HEK293T (cell line): Measurements from ENCODE around the gene SYNE3.

Experiments
- ARNT ChIP-seq: fragments of 450-650 bp; IDR thresholded peaks from 2 replicates; pipeline ENCODE4 v1.6.1; 2017; ENCODE audit warnings: mild to moderate bottlenecking
- BHLHE40 ChIP-seq: fragments of 450-650 bp; IDR thresholded peaks from 2 replicates; pipeline ENCODE4 v1.6.1; 2016; ENCODE audit warnings: mild to moderate bottlenecking, moderate library complexity, borderline replicate concordance
- CTBP1 ChIP-seq: fragments of 450-650 bp; IDR thresholded peaks from 2 replicates; pipeline ENCODE4 v1.6.1; 2016; ENCODE audit warnings: borderline replicate concordance
- ELF4 ChIP-seq: fragments of 450-650 bp; IDR thresholded peaks from 2 replicates; pipeline ENCODE4 v1.6.1; 2017; ENCODE audit warnings: antibody characterized with exemption
- FOXK2 ChIP-seq: fragments of 450-650 bp; IDR thresholded peaks from 2 replicates; pipeline ENCODE4 v1.6.1; 2016; ENCODE audit warnings: mild to moderate bottlenecking
- FOXM1 ChIP-seq: fragments of 450-650 bp; IDR thresholded peaks from 2 replicates; pipeline ENCODE4 v1.6.1; 2017; ENCODE audit warnings: mild to moderate bottlenecking, borderline replicate concordance
- HDGF ChIP-seq: fragments of 450-650 bp; IDR thresholded peaks from 2 replicates; pipeline ENCODE4 v1.6.1; 2017; ENCODE audit warnings: antibody characterized with exemption, borderline replicate concordance
- L3MBTL2 ChIP-seq: fragments of 450-650 bp; conservative IDR thresholded peaks from 2 replicates; pipeline ENCODE4 v1.6.1; 2016; ENCODE audit warnings: mild to moderate bottlenecking
- LEF1 ChIP-seq: fragments of 450-650 bp; IDR thresholded peaks from 2 replicates; pipeline ENCODE4 v1.6.1; 2017; ENCODE audit warnings: mild to moderate bottlenecking, borderline replicate concordance
- SP1 ChIP-seq: fragments of 450-650 bp; IDR thresholded peaks from 2 replicates; pipeline ENCODE4 v1.6.1; 2017
- SUZ12 ChIP-seq: fragments of 450-650 bp; IDR thresholded peaks from 2 replicates; pipeline ENCODE4 v1.6.1; 2016; ENCODE audit warnings: mild to moderate bottlenecking
- TARDBP ChIP-seq: fragments of 450-650 bp; IDR thresholded peaks from 2 replicates; pipeline ENCODE4 v1.6.1; 2016
- ZNF384 ChIP-seq: fragments of 450-650 bp; IDR thresholded peaks from 2 replicates; pipeline ENCODE4 v1.6.1; 2016

DNA sequence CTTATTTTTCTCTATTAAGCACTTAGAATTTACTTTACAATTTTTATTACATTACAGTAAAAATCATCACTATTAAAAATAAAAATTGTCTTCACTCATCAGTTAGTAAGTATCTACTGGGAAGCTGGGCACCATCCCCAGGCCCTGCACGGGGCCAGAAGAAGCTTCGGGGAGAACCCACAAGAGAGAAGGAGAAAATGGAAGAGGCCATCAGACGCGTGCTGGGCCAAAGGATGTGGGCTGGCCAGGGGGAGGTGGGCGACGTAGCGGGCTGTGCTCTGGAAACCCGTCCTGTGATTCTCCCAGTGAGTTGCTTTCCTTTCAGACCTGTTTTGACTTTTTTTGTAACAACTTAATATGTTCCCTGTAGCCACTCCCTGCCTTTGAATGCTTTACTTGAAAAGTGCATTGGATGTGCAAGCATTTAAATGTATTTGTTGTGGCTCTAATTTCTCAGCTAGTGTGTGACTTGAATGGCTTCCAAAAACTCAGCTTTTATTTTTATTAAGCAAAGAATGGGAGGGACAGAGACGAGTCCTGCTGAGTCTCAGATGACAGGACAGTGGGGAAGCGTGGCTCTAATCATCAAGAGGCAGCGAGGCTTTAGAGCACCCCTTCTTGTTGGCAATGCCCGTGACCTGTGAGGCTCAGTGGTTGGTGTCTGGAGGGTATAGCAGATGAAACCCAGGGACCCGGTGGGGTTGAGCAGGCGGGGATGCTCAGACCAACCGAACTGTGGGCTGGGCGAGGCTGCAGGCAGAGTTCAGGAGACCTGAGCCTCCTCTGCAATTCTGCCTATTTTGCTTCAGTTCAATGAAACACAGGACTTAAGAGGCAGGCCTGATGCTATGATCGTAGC is 38.8 kb downstream of the SYNE3 start:
- TF ChIP-seq BHLHE40, result no peak
- no peak for TF ChIP-seq ARNT
- TF ChIP-seq HDGF, result no peak
- no peak for TF ChIP-seq FOXK2
- TF ChIP-seq SUZ12, result no peak
- no peak for TF ChIP-seq SP1
- TF ChIP-seq TARDBP, result no peak
- TF ChIP-seq ELF4, result no peak
- TF ChIP-seq L3MBTL2, result no peak
- no peak for TF ChIP-seq FOXM1
- TF ChIP-seq ZNF384, result no peak
- TF ChIP-seq LEF1, result no peak
- no peak for TF ChIP-seq CTBP1
